Activated CD4-positive, CD25-positive, alpha-beta regulatory T cell treated with anti-CD3 and anti-CD28 coated beads, Interleukin-2, amount 50 U/mL, for 16 hours (primary cell): ENCODE measurements around the gene PREX1.

Source experiments
- DNase-seq: peaks from one replicate; pipeline ENCODE4 v3.0.0-alpha.2; 2020; ENCODE audit warnings: low read depth, low spot score

PREX1 gene

GRCh38 chr20:48794816-48795457, 32.9 kb downstream of the PREX1 start:
- DNase-seq, result no peak

- DNase-seq, result no peak
Observed at GRCh38 chr20:48794360-48794759, 33.4 kb downstream of the PREX1 start.

- no peak for DNase-seq
Observed at GRCh38 chr20:48793776-48794175, 34.0 kb downstream of the PREX1 start.

GRCh38 chr20:48791666-48792071, 36.1 kb downstream of the PREX1 start:
- DNase-seq, result no peak

- no peak for DNase-seq
Observed at GRCh38 chr20:48791014-48791413, 36.8 kb downstream of the PREX1 start.

GRCh38 chr20:48790473-48791003, 37.3 kb downstream of the PREX1 start:
- DNase-seq, result no peak

GRCh38 chr20:48789781-48790472, 37.9 kb downstream of the PREX1 start:
- DNase-seq, result no peak

- no peak for DNase-seq
Observed at GRCh38 chr20:48789185-48789668, 38.6 kb downstream of the PREX1 start.

GRCh38 chr20:48788486-48789072, 39.2 kb downstream of the PREX1 start:
- DNase-seq, result no peak

GRCh38 chr20:48787861-48788375, 39.9 kb downstream of the PREX1 start:
- DNase-seq, result no peak

GRCh38 chr20:48786951-48787705, 40.7 kb downstream of the PREX1 start:
- DNase-seq, result no peak

GRCh38 chr20:48785801-48786200, 42.0 kb downstream of the PREX1 start:
- no peak for DNase-seq

GRCh38 chr20:48785256-48785655, 42.5 kb downstream of the PREX1 start:
- DNase-seq, result no peak

- DNase-seq, result no peak
Observed at GRCh38 chr20:48784273-48784641, 43.5 kb downstream of the PREX1 start.

- DNase-seq, result no peak
Observed at GRCh38 chr20:48783533-48784272, 44.1 kb downstream of the PREX1 start.

GRCh38 chr20:48782901-48783308, 44.9 kb downstream of the PREX1 start:
- DNase-seq, result no peak

GRCh38 chr20:48782053-48782452, 45.7 kb downstream of the PREX1 start:
- DNase-seq, result no peak

- no peak for DNase-seq
Observed at GRCh38 chr20:48781634-48782033, 46.2 kb downstream of the PREX1 start.

- no peak for DNase-seq
Observed at GRCh38 chr20:48779435-48779834, 48.4 kb downstream of the PREX1 start.

GRCh38 chr20:48777821-48778220, 50.0 kb downstream of the PREX1 start:
- DNase-seq, result no peak

GRCh38 chr20:48777005-48777404, 50.8 kb downstream of the PREX1 start:
- DNase-seq, result no peak
